ENCODE data around the gene FRS2.

The FRS2 gene

DNA sequence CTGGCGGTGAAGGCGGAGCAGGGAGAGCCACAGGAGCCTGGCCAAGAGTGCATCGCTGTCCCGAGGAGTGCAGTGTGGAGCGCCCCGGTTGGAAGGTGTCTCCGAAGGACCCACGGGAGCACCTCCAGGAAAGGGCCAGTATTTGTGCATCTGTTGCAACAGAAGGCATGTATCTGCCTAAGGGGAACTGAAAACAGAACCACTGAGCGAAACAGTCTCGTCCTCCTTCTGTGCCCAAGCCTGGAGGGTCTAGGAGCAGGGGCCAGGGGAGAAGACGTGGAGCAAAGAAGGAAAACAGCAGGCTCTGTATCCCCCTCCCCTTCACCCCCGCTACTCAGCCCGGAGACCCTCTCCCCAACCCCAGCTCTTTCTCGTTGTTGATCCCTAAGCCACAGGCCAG lies 145.8 kb downstream of the FRS2 start:
- Histone ChIP-seq H3K27me3 (ENCODE audit: insufficient read depth, poor library complexity, severe bottlenecking) (no peaks in the 10 kb centered on the region), H3K4me3 (replicated peaks; ENCODE audit: insufficient read depth, low read length) (no peak overlapping the region), H3K27ac (replicated peaks) (no peak overlapping the region)
- TF ChIP-seq SPI1 (IDR thresholded peaks at IDR 0.05; ENCODE audit: borderline replicate concordance, low read depth) (no peak), GABPA (IDR thresholded peaks at IDR 0.05; ENCODE audit: low read depth) (no peak), POLR2AphosphoS5 (IDR thresholded peaks at IDR 0.05; ENCODE audit: low read depth) (no peak)
- TF ChIP-seq, protein P1, sequence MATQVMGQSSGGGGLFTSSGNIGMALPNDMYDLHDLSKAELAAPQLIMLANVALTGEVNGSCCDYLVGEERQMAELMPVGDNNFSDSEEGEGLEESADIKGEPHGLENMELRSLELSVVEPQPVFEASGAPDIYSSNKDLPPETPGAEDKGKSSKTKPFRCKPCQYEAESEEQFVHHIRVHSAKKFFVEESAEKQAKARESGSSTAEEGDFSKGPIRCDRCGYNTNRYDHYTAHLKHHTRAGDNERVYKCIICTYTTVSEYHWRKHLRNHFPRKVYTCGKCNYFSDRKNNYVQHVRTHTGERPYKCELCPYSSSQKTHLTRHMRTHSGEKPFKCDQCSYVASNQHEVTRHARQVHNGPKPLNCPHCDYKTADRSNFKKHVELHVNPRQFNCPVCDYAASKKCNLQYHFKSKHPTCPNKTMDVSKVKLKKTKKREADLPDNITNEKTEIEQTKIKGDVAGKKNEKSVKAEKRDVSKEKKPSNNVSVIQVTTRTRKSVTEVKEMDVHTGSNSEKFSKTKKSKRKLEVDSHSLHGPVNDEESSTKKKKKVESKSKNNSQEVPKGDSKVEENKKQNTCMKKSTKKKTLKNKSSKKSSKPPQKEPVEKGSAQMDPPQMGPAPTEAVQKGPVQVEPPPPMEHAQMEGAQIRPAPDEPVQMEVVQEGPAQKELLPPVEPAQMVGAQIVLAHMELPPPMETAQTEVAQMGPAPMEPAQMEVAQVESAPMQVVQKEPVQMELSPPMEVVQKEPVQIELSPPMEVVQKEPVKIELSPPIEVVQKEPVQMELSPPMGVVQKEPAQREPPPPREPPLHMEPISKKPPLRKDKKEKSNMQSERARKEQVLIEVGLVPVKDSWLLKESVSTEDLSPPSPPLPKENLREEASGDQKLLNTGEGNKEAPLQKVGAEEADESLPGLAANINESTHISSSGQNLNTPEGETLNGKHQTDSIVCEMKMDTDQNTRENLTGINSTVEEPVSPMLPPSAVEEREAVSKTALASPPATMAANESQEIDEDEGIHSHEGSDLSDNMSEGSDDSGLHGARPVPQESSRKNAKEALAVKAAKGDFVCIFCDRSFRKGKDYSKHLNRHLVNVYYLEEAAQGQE (IDR thresholded peaks at IDR 0.05; ENCODE audit: insufficient replicate concordance, low read depth) = no peak
- TF ChIP-seq, protein P2, sequence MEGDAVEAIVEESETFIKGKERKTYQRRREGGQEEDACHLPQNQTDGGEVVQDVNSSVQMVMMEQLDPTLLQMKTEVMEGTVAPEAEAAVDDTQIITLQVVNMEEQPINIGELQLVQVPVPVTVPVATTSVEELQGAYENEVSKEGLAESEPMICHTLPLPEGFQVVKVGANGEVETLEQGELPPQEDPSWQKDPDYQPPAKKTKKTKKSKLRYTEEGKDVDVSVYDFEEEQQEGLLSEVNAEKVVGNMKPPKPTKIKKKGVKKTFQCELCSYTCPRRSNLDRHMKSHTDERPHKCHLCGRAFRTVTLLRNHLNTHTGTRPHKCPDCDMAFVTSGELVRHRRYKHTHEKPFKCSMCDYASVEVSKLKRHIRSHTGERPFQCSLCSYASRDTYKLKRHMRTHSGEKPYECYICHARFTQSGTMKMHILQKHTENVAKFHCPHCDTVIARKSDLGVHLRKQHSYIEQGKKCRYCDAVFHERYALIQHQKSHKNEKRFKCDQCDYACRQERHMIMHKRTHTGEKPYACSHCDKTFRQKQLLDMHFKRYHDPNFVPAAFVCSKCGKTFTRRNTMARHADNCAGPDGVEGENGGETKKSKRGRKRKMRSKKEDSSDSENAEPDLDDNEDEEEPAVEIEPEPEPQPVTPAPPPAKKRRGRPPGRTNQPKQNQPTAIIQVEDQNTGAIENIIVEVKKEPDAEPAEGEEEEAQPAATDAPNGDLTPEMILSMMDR (IDR thresholded peaks at IDR 0.05; ENCODE audit: insufficient read depth, low read length) = no peak
- DNase-seq (ENCODE audit: low read depth in 1 of 2, low spot score in 1 of 2) = no peak

DNA sequence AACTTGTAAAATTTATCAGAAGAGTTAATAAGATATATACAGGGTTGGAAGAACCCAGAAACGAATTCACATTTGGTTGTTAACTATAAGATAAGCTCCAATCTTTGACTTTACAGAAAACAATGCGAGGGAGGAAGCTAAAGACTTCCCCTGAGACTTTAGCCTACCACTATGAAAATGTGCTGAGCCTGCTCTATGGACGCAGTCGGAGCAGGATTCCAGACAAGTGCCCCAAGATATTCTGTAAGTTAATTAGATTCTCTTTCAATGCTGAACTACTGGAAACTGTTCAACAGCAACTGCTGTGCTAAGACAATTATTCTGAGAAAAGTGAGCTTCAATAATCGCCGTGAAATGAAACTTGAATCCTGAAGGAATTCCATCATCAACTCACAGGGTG lies 148.9 kb downstream of the FRS2 start:
- H3K27me3 ChIP-seq (ENCODE audit: insufficient read depth, poor library complexity, severe bottlenecking) = no peaks in the 10 kb centered on the region
- no peak for DNase-seq (ENCODE audit: low read depth in 1 of 2, low spot score in 1 of 2)
- H3K4me3 ChIP-seq (replicated peaks; ENCODE audit: insufficient read depth, low read length) = no peak overlapping the region
- no peak overlapping the region for H3K27ac ChIP-seq (replicated peaks)
- TF ChIP-seq SPI1 (IDR thresholded peaks at IDR 0.05; ENCODE audit: borderline replicate concordance, low read depth) (no peak), POLR2AphosphoS5 (IDR thresholded peaks at IDR 0.05; ENCODE audit: low read depth) (no peak), GABPA (IDR thresholded peaks at IDR 0.05; ENCODE audit: low read depth) (no peak)
- TF ChIP-seq, protein P2 (IDR thresholded peaks at IDR 0.05; ENCODE audit: insufficient read depth, low read length) = no peak
- TF ChIP-seq, protein P1 (IDR thresholded peaks at IDR 0.05; ENCODE audit: insufficient replicate concordance, low read depth) = no peak

DNA sequence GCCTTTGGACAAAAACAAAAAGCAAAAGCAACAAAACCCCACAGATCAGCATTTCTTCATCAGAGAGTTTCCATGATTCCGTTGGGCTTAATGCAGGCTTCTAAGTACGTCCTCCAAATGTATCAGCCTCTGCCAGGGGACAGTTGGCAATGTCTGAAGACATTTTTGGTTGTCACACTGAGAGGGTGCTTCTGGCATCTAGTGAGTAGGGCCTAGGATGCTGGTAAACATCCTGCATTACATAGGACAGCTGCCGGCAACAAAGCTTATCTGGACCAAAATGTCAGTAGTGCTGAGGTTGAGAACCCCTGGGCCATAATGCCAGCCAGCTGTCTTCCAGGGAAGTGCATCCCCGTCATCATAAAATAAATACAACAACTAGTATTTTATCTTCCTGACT lies 149.9 kb downstream of the FRS2 start:
- H3K27me3 ChIP-seq (ENCODE audit: insufficient read depth, poor library complexity, severe bottlenecking) = no peaks in the 10 kb centered on the region
- no peak overlapping the region for H3K4me3 ChIP-seq (replicated peaks; ENCODE audit: insufficient read depth, low read length)
- no peak for DNase-seq (ENCODE audit: low read depth in 1 of 2, low spot score in 1 of 2)
- H3K27ac ChIP-seq (replicated peaks) = no peak overlapping the region
- TF ChIP-seq SPI1 (IDR thresholded peaks at IDR 0.05; ENCODE audit: borderline replicate concordance, low read depth) (no peak), GABPA (IDR thresholded peaks at IDR 0.05; ENCODE audit: low read depth) (no peak), POLR2AphosphoS5 (IDR thresholded peaks at IDR 0.05; ENCODE audit: low read depth) (no peak)
- TF ChIP-seq, protein P1 (IDR thresholded peaks at IDR 0.05; ENCODE audit: insufficient replicate concordance, low read depth) = no peak
- TF ChIP-seq, protein P2 (IDR thresholded peaks at IDR 0.05; ENCODE audit: insufficient read depth, low read length) = no peak
